C4-2B (cell line): Measurements from ENCODE around the gene CYP2A6.
A peak's percentile ranks its signal among the peaks of the same experiment; 100 is the strongest.
"Not testable (repeated sequence)": the region's sequence is repeated elsewhere in the genome, so short reads cannot be mapped to it uniquely, and the experiment has no call there.

Source experiments
- H3K27ac ChIP-seq: fragments of 450-650 bp; 2 replicates; pipeline ENCODE4 v1.5.1; 2017
- CTCF ChIP-seq: fragments of 450-650 bp; conservative IDR thresholded peaks from 2 replicates; pipeline ENCODE4 v1.5.1; 2017; ENCODE audit warnings: mild to moderate bottlenecking
- ZFX ChIP-seq: fragments of 450-650 bp; IDR thresholded peaks from 2 replicates; pipeline ENCODE4 v1.6.1; 2017

CYP2A6 gene

GRCh38 chr19:40822161-40822560 lies 28.1 kb downstream of the CYP2A6 start:
- TF ChIP-seq CTCF, result no peak
- TF ChIP-seq ZFX, result no peak
- no peak overlapping the region for H3K27ac ChIP-seq

- H3K27ac ChIP-seq, result not testable (repeated sequence)
- TF ChIP-seq CTCF, result peak; percentile 69
These were observed 30.6 kb downstream of the CYP2A6 start for GRCh38 chr19:40819479-40820234.

- not testable (repeated sequence) for H3K27ac ChIP-seq
These were observed 31.5 kb downstream of the CYP2A6 start for GRCh38 chr19:40818480-40819399.

GRCh38 chr19:40815223-40815622 lies 35.0 kb downstream of the CYP2A6 start:
- H3K27ac ChIP-seq, result no peak overlapping the region
- TF ChIP-seq CTCF, result no peak
- no peak for TF ChIP-seq ZFX

- TF ChIP-seq CTCF (no peak), ZFX (no peak)
- H3K27ac ChIP-seq, result no peak overlapping the region
These were observed 37.1 kb downstream of the CYP2A6 start for GRCh38 chr19:40813182-40813581.

GRCh38 chr19:40812571-40812970 lies 37.7 kb downstream of the CYP2A6 start:
- H3K27ac ChIP-seq, result not testable (repeated sequence)

GRCh38 chr19:40811478-40812341 lies 38.5 kb downstream of the CYP2A6 start:
- H3K27ac ChIP-seq, result no peak overlapping the region
- no peak for TF ChIP-seq CTCF
- no peak for TF ChIP-seq ZFX

- H3K27ac ChIP-seq, result not testable (repeated sequence)
These were observed 39.4 kb downstream of the CYP2A6 start for GRCh38 chr19:40810649-40811408.
